Cerebellar cortex (tissue), 1 donor: ENCODE measurements around the gene IQUB.
"Not testable (repeated sequence)": the region's sequence is repeated elsewhere in the genome, so short reads cannot be mapped to it uniquely, and the experiment has no call there.

ENCODE experiments used
- DNase-seq: peaks from one replicate; pipeline ENCODE4 v3.0.0-alpha.2; 2015; ENCODE audit warnings: low spot score

IQUB gene

DNA sequence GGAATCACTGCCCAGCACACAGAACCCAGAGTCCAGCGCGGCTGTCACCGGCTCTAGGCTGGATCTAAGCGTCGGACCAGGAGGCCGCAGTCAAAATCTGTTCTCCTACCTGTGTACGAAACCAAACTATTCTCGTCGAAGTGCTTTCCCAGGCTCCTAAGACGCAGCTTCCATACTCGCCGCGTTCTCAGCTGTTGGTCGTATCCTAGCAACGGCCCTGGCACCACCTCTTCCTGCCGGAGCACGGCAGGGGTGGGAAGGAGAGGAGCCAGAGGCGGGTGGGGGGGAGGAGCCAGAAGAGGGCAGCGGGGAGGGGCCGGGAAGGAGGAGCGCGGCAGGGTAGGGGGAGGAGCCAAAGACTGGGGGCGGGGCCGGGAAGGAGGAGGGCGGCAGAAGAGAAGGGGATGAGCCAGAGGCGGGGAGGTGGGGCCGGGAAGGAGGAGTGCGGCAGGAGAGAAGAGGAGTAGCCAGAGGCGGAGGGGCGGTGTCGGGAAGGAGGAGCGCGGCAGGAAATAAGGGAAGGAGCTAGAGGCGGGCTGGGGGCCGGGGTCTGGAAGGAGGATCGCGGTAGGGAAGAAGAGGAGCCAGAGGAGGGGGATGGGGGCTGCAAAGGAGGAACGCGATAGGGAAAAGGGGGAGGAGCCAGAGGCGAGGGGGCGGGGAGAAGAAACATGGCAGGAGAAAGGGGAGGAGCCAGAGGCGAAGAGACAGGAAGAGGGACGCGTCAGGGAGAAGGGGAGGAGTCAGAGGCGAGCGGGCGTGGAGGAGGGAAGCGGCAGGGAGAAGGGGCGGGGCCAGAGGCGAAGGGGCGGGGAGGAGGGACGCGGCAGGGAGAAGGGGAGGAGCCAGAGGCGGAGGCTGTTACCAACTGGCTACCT is at the start of gene IQUB:
TSS of gene IQUB (minus strand) at position 213 of the 878 bp plus-strand sequence. CDS start 22,255 bp downstream, outside the sequence.
- peak; percentile 98 for DNase-seq

DNA sequence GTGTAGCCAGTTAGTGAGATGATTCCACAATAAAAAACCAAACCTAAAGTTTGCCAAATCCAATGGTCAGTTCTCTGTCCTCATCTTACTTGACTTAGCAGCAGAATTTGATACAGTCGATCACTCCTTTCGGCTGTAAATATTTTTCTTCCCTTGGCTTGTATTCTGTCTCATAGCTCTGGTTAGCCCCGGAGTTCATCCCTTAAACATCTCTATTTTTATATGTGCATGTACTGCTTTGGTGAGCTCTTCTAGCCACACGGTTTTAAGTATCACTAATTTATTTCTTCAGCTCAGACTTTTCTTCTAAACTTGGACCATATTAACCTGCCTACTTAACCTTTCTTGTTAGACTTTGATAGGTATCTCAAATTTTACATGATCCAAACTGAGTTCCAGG is 49.4 kb upstream of the IQUB start:
- DNase-seq = no peak

DNA sequence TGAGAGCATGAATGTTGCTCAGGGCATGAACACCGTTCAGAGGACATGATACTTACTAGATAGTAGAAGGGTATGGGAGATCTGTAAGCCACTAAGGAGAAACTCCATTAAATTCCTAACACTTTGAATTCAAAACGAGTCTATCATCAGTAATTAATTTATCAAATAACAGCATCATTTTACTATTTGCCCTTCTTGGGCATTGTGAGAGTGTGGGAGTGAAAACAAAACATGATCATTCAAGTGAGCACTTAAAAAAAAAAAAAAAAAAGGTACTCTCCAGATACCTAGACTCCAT is 46.7 kb upstream of the IQUB start:
- DNase-seq = no peak

DNA sequence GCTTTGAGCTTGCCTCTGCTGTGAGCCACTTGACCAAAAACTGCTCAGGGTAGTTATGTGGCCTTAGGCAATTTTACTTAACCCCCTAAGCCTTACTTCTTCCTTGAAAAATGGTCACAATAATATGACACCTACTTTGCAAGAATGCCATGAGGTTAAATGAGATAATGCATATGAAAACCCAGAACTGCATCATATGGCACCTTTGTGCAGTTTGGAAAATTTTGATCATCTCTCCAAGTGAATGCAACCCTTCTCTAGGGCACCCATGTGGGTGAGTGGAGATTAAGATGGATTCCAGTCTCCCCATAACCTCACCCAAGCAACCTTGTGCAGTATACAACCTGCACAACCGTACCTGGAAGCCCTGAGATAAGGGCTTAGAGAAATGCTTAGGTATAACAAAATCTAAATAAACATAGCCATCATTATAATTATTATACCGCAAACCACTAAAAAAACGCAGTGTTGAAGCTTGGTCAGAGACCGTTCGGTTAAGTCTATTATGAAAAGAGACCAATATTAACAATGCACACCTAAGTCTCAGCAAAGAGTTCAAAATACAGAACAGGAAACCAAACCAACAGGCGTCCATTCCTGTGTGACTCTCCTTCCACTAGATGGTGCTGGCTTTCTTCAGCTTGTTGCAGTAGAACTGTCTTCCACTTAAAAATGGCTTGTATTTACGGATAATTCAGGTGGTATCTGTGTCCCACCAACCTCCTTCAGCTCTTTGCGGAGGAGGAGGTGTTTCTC is 46.2 kb upstream of the IQUB start:
- peak; percentile 49 for DNase-seq

DNA sequence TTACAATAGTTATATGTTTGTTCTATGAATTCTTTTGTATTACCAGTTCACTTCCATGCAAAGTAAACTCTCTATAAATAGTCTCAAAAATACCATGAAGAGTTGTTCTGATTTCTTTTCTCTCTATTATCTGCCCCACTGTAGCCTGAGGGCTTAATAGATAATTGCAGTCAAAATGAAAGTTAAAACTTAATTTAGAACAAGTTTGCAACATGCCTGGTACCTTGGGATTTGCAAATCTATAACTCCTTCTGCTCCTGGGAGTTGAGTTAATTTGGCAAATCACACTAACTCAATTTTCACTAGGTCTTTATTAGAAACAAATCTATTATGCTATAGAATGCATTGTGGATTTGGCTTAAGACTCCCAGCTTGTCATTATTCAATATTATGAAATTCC is 45.0 kb upstream of the IQUB start:
- DNase-seq = no peak

DNA sequence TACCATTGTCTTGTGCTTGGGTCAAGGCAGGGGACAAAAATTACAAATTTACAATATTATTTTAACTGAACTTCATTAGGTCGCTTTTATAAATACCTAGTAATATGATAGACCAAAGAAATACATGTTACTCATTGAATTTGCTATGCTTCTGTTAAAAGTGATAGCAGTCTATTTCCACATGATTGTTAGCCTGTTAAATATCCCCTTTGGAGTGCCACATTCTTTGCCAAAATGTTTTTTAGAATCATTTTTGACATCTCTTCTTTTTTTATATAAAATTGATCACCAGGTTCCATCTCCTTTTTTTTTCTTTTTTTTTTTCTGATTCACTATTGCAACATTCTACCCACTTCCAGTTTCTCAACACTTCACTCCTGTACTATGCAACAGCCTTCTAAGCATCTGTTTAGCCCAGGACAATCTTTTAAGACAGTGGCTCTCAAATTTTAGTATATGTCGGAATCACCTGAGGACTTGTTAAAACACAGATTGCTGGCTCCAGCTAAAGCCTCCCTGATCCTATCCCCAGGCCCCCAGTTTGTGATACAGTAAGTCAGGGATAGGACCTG is 39.6 kb upstream of the IQUB start:
- DNase-seq = no peak

DNA sequence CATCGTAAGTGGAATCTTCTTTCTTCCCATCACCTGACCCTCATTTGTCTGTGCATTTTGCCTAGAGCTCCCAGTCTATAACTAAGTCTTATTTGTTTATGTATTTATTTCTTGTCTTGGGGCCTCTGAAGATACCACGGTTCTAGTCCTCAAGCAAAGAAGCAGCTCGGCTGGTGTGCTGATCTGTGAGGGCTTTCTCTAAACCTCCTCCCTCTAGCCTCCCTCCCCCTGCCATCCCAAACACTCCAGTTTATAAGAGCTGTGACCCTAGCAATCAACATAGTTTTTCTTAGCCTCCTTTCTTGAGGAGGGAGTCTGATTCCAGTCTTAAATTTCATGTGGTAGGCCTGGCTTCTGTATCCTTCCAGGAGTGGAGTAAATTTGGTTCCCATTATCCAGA is 38.9 kb upstream of the IQUB start:
- no peak for DNase-seq

DNA sequence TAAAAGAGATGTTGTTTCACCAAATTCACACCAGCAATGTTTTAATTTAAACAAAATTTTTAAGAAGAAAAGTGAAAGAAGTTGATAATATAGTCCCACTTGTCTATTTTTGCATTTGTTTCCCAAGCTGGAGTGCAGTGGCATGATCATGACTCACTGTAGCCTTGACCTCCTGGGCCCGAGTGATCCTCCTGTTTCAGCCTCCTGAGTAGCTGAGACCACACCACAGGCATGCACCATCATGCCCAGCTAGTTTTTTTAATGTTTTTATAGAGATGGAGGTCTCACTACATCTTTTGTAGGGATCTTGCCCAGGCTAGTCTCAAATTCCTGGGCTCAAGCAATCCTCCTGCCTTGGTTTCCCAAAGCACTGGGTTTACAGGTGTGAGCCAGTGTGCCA is 37.3 kb upstream of the IQUB start:
- DNase-seq = no peak

DNA sequence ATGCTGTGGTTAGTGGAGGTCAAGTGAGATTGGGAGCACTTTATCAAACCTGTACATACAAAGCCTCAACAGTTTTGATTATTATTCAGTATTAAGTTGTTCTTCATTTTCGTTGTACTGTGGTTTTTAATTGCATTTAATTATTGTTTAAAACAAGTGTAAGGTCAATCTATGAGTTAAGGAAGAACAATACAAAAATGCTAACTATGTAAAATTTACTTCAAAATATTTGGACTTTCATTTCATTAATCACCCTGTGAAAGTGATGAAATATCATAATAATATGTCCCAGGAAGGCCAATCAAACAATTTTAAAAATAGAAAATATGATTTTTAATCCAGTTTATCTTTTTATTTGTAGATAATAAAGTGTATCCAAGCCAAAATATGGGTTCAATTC is 36.8 kb upstream of the IQUB start:
- no peak for DNase-seq

DNA sequence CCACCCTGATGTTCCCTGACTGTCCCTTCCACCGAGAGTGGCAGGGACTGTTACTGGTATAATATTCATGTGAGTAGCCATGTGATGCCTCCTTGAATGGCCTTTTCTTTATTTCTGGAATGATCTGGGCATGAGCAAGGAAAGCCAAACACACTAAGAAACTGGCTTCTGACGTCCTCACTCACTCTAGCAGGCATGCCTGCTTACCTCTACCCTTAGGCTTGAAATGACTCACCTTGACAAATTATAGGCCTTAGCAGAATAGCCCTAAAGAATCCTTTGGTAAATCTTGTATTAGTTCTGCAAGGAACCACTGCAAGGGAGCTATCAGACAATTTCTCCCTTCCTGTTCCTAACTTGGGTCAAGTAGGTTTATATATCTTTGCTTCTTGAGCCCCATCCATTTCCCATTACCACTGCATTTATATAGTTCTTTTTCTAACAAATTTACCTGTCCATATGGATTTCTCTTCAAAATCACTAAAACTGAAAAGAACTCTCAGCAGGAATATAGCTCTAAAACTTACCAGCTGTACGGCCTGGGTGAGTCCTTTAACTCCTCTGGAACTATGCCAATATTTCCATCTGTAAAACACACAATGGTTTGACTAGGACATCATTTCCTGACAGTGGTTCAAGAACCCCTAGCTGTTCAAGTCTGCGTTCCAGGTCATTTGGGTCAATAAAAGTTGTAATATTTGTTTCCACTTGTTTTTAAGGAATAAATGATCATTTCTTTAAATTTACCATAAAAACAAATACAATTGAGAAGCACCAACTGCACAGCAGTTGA is 36.2 kb upstream of the IQUB start:
- DNase-seq = no peak

DNA sequence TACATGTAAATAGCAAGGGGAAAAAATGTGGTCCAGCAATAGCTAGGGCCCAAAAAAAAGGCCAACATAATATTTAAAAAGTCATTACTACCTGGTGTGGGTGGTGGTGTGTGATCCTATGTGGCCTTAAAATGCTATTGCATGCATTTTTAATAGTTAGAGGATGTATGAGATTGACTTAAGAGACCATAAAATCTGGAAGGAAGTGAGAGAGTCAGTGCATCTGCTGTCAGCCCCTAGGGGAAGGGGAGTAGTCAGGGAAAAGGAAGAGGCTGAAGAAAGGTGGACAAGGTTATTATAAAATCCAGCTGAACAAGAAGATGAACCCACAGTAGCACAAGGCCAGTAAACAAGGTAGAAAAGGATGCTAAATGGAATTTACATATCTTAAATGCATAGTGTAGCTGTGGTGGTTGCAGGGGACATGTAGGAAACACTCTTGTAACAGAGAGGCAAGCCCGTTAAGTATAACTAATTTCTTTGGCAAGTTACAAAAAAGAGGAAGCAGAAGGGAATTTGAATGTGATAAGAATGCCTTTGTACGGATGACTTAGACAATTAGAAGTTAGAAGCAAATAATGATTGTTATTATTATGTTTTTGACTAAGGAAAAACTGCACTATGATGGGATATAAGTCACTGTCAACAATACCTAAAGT is 35.1 kb upstream of the IQUB start:
- no peak for DNase-seq

DNA sequence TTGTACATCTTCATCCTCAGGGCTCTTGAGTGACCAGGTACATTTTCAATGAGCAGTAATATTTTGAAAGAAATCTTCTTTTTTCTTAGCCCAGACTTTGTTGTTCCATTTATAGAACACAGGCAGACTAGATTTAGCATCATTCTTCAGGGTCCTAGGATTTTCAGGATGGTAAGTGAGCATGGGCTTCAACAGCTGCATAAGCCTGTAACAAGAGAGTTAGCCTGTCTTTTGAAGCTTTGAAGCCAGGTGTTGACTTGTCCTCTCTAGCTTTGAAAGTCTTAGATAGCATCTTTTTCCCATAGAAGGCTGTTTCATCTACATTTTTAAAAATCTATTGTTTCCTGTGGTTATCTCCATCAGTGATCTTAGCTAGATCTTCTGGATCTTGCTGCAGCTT is 27.7 kb upstream of the IQUB start:
- no peak for DNase-seq

DNA sequence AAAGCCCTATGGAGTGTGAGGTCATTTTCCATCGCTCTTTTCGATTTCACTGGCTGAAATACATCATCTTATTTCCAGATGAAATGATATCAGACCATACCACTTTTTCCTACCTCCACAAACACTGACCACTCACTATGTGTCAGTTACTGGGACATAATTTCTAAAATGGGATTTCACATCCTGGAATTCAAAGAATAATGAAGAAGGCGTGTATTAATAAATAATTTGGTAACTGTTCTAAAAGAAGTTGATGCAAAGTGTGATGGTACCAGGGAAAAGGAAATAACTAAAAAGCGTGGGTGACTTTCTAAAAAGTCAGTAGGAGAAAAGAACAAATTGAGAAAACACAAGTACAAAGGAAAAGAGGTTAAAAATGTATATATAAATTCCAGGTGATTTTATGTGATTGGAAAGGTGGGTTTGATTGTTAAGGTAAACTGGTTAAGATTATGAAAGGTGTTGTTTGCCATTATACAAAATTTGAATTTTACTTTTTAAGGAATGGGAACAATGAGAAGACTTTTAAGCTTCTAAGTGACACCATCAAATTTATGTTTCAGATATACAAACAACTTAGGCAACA is 24.0 kb upstream of the IQUB start:
- no peak for DNase-seq

DNA sequence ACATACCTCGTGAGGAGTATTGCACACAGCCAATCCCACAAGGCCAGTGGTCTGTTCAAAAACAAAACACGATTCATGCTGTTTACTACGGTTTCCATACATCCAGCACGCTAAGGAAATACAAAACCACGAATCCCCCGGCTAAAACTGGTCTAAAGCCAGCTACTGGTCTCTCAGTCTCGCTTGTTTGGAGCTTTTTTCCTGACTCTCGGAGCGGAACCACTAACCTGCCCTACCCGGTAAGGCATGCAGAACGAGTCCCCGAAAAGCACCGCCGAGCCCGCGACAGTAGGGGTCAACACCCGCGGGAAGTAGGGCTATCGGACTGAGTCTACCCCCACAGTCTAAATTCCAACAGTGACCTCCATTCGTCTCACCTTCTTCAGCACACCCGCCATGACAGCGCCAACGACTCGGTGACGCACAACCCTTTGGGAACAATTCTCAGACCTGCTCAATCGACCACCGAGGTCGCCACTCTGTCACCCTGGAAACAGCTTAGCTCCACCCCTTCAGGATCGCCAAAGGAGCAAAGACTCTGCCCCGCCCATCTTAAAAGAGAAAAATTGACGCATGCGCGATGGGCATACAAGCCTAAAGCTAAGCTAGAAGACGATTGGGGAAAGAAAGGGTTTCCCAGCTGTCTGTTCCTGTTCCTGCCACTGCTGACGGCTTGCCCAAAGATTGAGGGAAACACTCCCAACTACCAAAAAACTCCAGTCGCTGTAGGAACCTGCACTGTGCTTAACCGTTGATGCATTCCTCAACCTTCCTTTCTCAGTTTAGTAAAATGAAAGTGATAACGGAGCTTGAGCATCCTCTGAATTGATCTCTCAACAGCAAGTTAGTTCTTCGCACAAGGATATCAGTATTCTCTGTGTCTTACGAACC is 23.2 kb upstream of the IQUB start, which contains the start of gene NDUFA5:
TSS of gene NDUFA5 (minus strand) at position 421 of the 891 bp plus-strand sequence. CDS start at position 398, 23 bp downstream.
- peak; percentile 100 for DNase-seq

DNA sequence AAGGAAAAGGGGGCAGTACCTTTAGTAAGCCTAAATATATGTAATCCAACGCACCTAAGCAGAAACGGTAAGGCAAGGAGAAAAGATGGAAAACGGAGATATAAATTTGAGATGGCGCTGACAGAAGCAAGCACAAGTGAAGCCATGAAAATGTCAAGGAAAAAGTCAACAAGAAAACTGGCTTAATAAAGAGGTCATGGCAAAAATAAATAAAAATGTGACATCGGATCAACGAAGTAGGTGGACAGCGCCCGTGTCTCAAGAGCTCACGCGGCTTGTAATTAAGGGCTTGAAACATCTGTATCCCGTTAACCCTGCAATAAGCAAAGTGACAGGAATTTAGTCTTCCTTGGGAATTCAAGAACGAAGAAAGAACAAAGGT is 22.6 kb upstream of the IQUB start:
- DNase-seq = peak; percentile 30

DNA sequence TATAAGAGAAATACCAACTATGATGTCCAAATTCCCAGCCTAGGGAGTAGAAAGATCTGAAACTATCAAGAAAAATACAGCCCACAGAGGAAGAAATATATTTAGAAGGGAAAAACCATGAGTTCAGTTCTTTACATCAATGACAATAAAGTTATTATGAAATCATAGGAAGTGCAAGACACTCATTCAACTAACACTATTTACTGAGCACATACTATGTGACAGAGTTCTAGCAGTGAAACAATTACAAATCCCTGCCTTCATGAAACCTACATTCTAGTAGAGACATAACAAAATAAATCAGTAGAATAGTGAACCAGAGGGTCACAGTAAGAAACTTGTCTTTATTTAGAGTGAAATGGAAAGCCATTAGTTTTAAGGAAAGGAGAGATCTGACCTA is 21.1 kb upstream of the IQUB start:
- DNase-seq = no peak

DNA sequence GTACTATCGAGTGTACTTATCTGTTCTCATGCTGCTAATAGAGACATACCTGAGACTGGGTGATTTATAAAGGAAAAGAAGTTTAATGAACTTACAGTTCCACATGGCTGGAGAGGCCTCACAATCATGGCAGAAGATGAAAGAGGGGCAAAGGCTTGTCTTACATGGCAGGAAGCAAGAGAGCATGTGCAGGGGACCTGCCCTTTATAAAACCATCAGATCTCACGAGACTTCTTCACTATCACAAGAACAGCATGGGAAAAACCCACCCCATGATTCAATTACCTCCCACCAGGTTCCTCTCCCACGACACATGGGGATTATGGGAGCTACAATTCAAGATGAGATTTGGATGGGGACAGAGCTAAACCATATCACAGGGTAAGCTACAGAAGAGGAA is 18.8 kb upstream of the IQUB start:
- no peak for DNase-seq

DNA sequence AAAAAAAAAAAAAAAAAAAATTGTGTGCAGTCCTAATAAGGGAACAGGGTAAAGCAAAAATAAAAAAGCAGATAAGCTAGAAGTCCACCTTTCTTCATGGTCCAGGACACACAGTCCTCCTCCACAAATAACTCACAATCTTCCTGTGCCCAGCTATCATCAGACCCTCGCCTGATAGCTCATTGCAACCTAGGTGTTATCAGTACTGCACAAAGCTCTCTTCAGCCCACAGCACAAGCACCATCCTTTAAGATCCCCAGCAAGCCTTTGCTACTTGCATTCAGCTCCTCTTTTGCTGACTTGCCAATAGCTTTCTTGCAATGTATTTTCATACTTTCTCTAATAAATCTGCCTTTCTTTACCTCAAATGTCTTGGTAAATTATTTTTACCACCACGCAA is 18.2 kb upstream of the IQUB start:
- no peak for DNase-seq

DNA sequence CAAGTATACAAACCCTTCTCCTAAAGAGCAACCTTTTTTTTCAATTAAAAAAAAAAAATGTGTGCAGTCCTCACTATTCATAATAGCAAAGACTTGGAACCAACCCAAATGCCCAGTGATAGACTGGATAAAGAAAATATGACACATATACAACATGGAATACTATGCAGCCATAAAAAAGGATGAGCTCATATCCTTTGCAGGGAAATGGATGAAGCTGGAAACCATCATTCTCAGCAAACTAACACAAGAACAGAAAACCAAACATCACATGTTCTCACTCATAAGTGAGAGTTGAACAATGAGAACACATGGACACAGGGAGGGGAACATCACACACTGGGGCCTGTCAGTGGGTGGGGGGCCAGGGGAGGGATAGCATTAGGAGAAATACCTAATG is 17.7 kb upstream of the IQUB start:
- not testable (repeated sequence) for DNase-seq

DNA sequence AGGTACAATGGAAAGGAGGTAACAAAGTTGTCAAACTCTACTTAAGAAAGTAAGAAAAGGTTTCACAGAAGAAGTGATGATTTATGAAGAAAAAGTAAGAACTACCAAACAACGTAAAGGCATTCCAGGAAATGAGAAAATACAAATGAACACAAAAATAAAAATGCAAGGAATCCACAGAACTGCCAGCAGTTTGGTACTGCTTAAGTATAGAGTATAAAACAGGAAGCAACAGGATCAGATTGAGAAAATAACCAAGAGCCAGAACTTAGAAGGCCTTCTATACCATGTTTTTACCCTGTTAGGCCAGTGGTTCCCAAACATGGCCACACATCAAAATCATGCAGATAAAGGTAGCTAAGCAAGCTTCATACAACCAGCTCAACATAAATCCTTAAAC is 14.0 kb upstream of the IQUB start:
- DNase-seq = no peak
